AG09319 (cell line): ENCODE measurements around the gene ZCCHC14.

Source experiments
- DNase-seq: peaks from one replicate; pipeline ENCODE4 v3.0.0-alpha.2; 2010; ENCODE audit warnings: low read depth; ENCODE audit errors: extremely low read depth
- CTCF ChIP-seq: IDR thresholded peaks from 2 replicates; pipeline ENCODE4 v1.5.1; 2011; ENCODE audit warnings: low read depth, mild to moderate bottlenecking, inconsistent platforms, low read length, moderate library complexity

Gene ZCCHC14

GRCh38 chr16:87533061-87533460 is 40.2 kb upstream of the ZCCHC14 start:
- no peak for TF ChIP-seq CTCF
- DNase-seq, result no peak

- no peak for DNase-seq
- TF ChIP-seq CTCF, result no peak
These were observed 38.6 kb upstream of the ZCCHC14 start for GRCh38 chr16:87531418-87531817.

GRCh38 chr16:87528690-87529579 is 36.1 kb upstream of the ZCCHC14 start:
- TF ChIP-seq CTCF, result no peak
- DNase-seq, result no peak

- no peak for TF ChIP-seq CTCF
- no peak for DNase-seq
These were observed 34.4 kb upstream of the ZCCHC14 start for GRCh38 chr16:87527055-87527724.

GRCh38 chr16:87526238-87526947 is 33.6 kb upstream of the ZCCHC14 start:
- TF ChIP-seq CTCF, result no peak
- no peak for DNase-seq

GRCh38 chr16:87525352-87525751 is 32.5 kb upstream of the ZCCHC14 start:
- no peak for TF ChIP-seq CTCF
- DNase-seq, result no peak
